Activated T-helper 17 cell treated with anti-CD3 and anti-CD28 coated beads, Interleukin-2, amount 50 U/mL, for 72 hours (primary cell): Measurements from ENCODE around the gene ADCK2. TPM values are rescaled to one million over a fixed set of nuclear protein-coding genes. Genes with fewer than 3 reads are reported as not detected.
A peak's percentile ranks its signal among the peaks of the same experiment; 100 is the strongest.
"Not testable (repeated sequence)": the region's sequence is repeated elsewhere in the genome, so short reads cannot be mapped to it uniquely, and the experiment has no call there.

Experiments
- ATAC-seq: fragments of 150-1000 bp; cut with Tn5 transposase; replicated peaks from 2 replicates; pipeline ENCODE4 v1.10.0; 2021; ENCODE audit warnings: mild to moderate bottlenecking, moderate library complexity
- H3K27ac Mint-ChIP-seq: one replicate; pipeline ENCODE4 v1.8.0; 2022; ENCODE audit warnings: mixed read lengths
- H3K27me3 Mint-ChIP-seq: one replicate; pipeline ENCODE4 v1.8.0; 2022; ENCODE audit warnings: mixed read lengths
- H3K36me3 Mint-ChIP-seq: one replicate; pipeline ENCODE4 v1.8.0; 2022; ENCODE audit warnings: low read depth, mild to moderate bottlenecking, mixed read lengths
- H3K4me1 Mint-ChIP-seq: one replicate; pipeline ENCODE4 v1.8.0; 2022; ENCODE audit warnings: mixed read lengths
- H3K4me3 Mint-ChIP-seq: one replicate; pipeline ENCODE4 v1.8.0; 2022; ENCODE audit warnings: mild to moderate bottlenecking, mixed read lengths
- H3K9me3 Mint-ChIP-seq: one replicate; pipeline ENCODE4 v1.8.0; 2022; ENCODE audit warnings: mixed read lengths
- total RNA-seq, 2 donors: library from RNA; stranded (reverse); gene quantifications; one replicate each; pipeline ENCODE4 v1.2.3, GENCODE V29; 2022

ADCK2 gene
- total RNA-seq = 10 to 100 TPM; 16.6 to 28.4 TPM

- H3K9me3 Mint-ChIP-seq = no peaks in the 10 kb centered on the region
- H3K4me3 Mint-ChIP-seq = peak within 1 kb of the TSS; percentile 87
- H3K4me1 Mint-ChIP-seq = no peaks in the 10 kb centered on the region
- peak; percentile 83 for ATAC-seq
- H3K27me3 Mint-ChIP-seq = no peaks in the 10 kb centered on the region
- H3K27ac Mint-ChIP-seq = peak within 1 kb of the TSS; percentile 88
- H3K36me3 Mint-ChIP-seq = peaks cover 16% of the 10 kb centered on the region
These were observed at the start of gene ADCK2 for GRCh38 chr7:140672382-140673062. TSS of gene ADCK2 (plus strand) at chr7:140672945. CDS start at chr7:140673331, 386 bp downstream.

DNA sequence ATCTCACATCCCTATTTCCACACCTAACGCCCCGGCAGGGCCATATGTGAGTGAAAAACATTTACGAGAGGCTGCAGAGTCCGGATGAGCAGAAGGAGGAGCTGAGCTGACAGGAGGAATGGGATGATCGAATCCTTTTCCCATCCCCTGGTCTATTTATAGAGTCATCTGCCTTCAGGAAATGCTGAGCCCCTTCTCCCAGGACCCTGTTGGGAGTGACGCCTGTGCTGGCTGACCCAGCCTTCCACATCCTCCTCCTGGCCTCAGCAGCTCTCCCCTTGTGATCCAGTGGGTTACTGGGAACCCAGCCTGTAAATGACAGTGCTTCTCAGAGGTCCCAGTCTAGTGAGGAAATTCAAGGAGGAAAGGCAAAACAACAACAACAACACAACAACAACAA, 48.8 kb upstream of the ADCK2 start:
- Mint-ChIP-seq H3K9me3 (no peaks in the 10 kb centered on the region), H3K36me3 (no peaks in the 10 kb centered on the region), H3K4me1 (no peaks in the 10 kb centered on the region), H3K27ac (no peak overlapping the region), H3K27me3 (peaks cover 8% of the 10 kb centered on the region), H3K4me3 (no peak overlapping the region)
- ATAC-seq = no peak

DNA sequence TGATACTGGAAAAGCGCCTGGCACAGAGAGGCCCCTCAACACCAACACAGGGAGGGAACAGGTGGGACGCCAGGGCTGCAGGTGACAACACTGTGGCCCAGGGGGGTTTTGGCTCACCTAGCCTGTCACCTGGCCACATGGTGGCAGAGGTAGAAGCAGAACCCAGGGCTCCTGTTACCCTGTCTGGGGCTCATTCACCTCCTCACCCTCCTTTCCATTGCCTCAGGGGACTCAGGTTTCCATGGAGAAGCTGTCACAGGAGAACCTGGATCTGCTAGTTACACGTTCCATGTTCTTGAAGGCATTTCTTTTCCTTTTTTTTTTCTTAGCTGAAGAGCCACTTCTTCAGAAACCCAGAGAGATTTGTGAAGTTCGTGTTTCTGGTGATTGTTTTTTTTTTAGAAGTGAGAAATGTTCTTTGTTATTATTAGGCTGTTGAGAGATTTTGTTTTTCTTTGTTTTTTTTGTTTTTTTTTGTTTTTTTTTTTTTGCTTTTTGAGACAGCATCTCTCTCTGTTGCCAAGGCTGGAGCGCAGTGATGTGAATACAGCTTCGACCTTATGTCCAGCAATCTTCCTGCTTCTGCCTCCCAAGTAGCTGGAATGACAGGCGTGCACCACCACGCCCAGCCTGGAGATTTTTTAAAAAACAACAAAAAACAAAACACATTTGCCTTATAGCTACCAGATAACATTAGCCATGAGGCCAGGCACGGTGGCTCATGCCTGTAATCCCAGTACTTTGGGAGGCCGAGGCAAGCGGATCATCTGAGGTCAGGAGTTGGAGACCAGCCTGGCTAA, 48.2 kb upstream of the ADCK2 start:
- Mint-ChIP-seq H3K27ac (no peak overlapping the region), H3K4me1 (no peaks in the 10 kb centered on the region), H3K27me3 (peaks cover 14% of the 10 kb centered on the region), H3K36me3 (no peaks in the 10 kb centered on the region), H3K9me3 (no peaks in the 10 kb centered on the region), H3K4me3 (no peak overlapping the region)
- no peak for ATAC-seq

DNA sequence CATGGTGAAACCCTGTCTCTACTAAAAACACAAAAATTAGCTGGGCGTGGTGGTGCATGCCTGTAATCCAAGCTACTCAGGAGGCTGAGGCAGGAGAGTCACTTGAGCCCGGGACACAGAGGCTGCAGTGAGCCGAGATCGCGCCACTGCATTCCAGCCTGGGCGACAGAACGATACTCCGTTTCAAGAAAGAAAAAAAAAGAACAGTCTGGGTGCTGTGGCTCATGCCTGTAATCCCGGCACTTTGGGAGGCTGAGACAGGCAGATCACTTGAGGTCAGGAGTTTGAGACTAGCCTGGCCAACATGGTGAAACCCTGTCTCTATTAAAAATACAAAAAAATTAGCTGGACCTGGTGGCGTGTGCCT, 47.6 kb upstream of the ADCK2 start:
- not testable (repeated sequence) for H3K36me3 Mint-ChIP-seq, H3K27ac Mint-ChIP-seq, ATAC-seq, H3K4me1 Mint-ChIP-seq, H3K9me3 Mint-ChIP-seq, H3K4me3 Mint-ChIP-seq
- peaks cover 14% of the 10 kb centered on the region for H3K27me3 Mint-ChIP-seq

GRCh38 chr7:140625908-140626868, 46.6 kb upstream of the ADCK2 start:
- Mint-ChIP-seq H3K27ac (no peak overlapping the region), H3K27me3 (peaks cover 14% of the 10 kb centered on the region), H3K36me3 (no peaks in the 10 kb centered on the region), H3K9me3 (no peaks in the 10 kb centered on the region), H3K4me3 (no peak overlapping the region), H3K4me1 (no peaks in the 10 kb centered on the region)
- no peak for ATAC-seq

DNA sequence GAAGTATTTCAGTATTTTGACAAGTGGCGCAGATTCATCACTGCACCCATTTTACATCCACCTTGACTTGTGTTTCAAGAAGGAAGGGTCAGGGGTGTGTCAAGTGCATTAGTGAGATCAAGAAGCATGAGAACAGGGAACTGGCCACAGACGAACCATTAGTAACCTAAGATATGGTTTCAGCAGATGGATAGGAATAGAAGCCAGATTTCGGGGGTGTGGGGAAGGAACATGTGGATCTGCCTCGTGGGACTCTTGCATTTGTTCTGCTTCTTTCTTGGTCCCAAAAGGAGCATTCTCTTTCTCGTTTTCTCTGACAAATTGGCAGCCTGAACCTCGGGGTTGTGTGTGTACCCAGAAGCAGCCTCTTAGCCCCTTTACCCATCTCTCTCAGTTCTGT, 41.7 kb upstream of the ADCK2 start:
- H3K27me3 Mint-ChIP-seq = peaks cover 23% of the 10 kb centered on the region
- no peaks in the 10 kb centered on the region for H3K9me3 Mint-ChIP-seq
- no peaks in the 10 kb centered on the region for H3K4me1 Mint-ChIP-seq
- H3K36me3 Mint-ChIP-seq = no peaks in the 10 kb centered on the region
- ATAC-seq = no peak
- H3K27ac Mint-ChIP-seq = no peak overlapping the region
- no peak overlapping the region for H3K4me3 Mint-ChIP-seq

DNA sequence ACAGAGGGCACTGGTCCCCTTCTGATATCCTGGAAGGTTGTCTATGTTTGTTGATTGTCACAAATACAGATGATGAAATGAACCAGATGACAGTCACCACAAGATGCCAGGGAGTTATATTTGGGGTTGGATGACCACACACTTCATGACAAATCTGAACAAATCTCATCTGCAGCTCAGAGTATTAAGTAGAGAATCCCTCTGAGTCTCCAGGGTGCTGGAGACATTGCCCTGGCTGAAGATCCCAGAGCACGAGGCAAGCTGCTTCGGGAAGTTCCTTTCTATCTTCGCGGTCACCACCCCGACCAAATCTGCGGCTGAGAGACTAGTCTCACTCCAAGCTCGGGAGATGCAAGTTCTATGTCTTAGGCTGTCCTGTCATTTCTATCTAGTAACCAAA, 41.1 kb upstream of the ADCK2 start:
- Mint-ChIP-seq H3K4me3 (no peak overlapping the region), H3K4me1 (no peaks in the 10 kb centered on the region), H3K9me3 (no peaks in the 10 kb centered on the region), H3K27ac (no peak overlapping the region), H3K36me3 (no peaks in the 10 kb centered on the region), H3K27me3 (peaks cover 24% of the 10 kb centered on the region)
- ATAC-seq = no peak

DNA sequence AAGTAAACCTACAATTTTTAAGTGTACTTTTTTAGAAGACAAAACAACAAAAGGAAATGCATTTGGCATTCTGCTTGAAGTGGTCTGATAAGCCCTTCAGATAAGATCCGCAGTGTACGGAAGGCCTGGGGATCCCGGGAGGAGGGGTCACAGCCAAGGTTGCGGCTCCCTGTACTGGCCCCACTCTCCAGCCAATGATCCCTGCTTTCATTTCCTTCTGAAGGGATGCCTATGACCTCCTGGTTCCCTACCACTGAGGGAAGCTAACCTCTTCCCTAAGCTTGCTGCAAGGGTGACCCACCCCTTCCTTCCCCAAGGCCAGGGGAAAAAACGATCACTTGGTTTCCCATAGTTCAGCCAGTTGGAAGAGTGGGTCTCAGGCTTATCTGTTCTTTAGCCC, 37.4 kb upstream of the ADCK2 start:
- no peaks in the 10 kb centered on the region for H3K36me3 Mint-ChIP-seq
- ATAC-seq = no peak
- no peak overlapping the region for H3K4me3 Mint-ChIP-seq
- no peak overlapping the region for H3K27ac Mint-ChIP-seq
- peaks cover 46% of the 10 kb centered on the region for H3K27me3 Mint-ChIP-seq
- peaks cover 10% of the 10 kb centered on the region for H3K4me1 Mint-ChIP-seq
- no peaks in the 10 kb centered on the region for H3K9me3 Mint-ChIP-seq

- no peak for ATAC-seq
- H3K27me3 Mint-ChIP-seq = peaks cover 46% of the 10 kb centered on the region
- H3K36me3 Mint-ChIP-seq = no peaks in the 10 kb centered on the region
- no peaks in the 10 kb centered on the region for H3K9me3 Mint-ChIP-seq
- no peak overlapping the region for H3K4me3 Mint-ChIP-seq
- H3K27ac Mint-ChIP-seq = no peak overlapping the region
- H3K4me1 Mint-ChIP-seq = peaks cover 10% of the 10 kb centered on the region
These were observed 36.9 kb upstream of the ADCK2 start for GRCh38 chr7:140635816-140636215.

GRCh38 chr7:140637400-140637799, 35.3 kb upstream of the ADCK2 start:
- Mint-ChIP-seq H3K27me3 (peaks cover 54% of the 10 kb centered on the region), H3K36me3 (no peaks in the 10 kb centered on the region), H3K4me3 (no peak overlapping the region), H3K9me3 (no peaks in the 10 kb centered on the region), H3K4me1 (peaks cover 10% of the 10 kb centered on the region), H3K27ac (no peak overlapping the region)
- ATAC-seq = no peak

- peaks cover 55% of the 10 kb centered on the region for H3K27me3 Mint-ChIP-seq
These were observed 34.5 kb upstream of the ADCK2 start for GRCh38 chr7:140638173-140638791.

GRCh38 chr7:140639366-140640053, 33.2 kb upstream of the ADCK2 start:
- H3K4me1 Mint-ChIP-seq = peaks cover 10% of the 10 kb centered on the region
- H3K9me3 Mint-ChIP-seq = no peaks in the 10 kb centered on the region
- H3K27ac Mint-ChIP-seq = no peak overlapping the region
- peak overlapping the region; percentile 79 for H3K4me3 Mint-ChIP-seq
- peak; percentile 40 for ATAC-seq
- no peaks in the 10 kb centered on the region for H3K36me3 Mint-ChIP-seq
- peaks cover 58% of the 10 kb centered on the region for H3K27me3 Mint-ChIP-seq

More at GRCh38 chr7:140638173-140638791, 34.5 kb upstream of the ADCK2 start:
- no peak for ATAC-seq
- no peaks in the 10 kb centered on the region for H3K9me3 Mint-ChIP-seq
- no peak overlapping the region for H3K27ac Mint-ChIP-seq
- H3K4me3 Mint-ChIP-seq = no peak overlapping the region
- H3K36me3 Mint-ChIP-seq = no peaks in the 10 kb centered on the region
- H3K4me1 Mint-ChIP-seq = peaks cover 10% of the 10 kb centered on the region

- Mint-ChIP-seq H3K9me3 (no peaks in the 10 kb centered on the region), H3K4me3 (peak overlapping the region; percentile 79), H3K27ac (no peak overlapping the region), H3K27me3 (peaks cover 61% of the 10 kb centered on the region), H3K4me1 (peaks cover 10% of the 10 kb centered on the region), H3K36me3 (no peaks in the 10 kb centered on the region)
- ATAC-seq = peak; percentile 37
These were observed 32.6 kb upstream of the ADCK2 start for GRCh38 chr7:140640060-140640637.
